ENCODE results near the gene AP4B1. TPM values are rescaled to one million over a fixed set of nuclear protein-coding genes. Genes with fewer than 3 reads are reported as not detected.

AP4B1 gene
- total and polyA plus RNA-seq, 2 donors (not counting 1 experiment from before 2014, with no cell fraction given) = 52.2 to 55.2 TPM

GRCh38 chr1:113895098-113895497 is 9.5 kb downstream of the AP4B1 start:
- Mint-ChIP-seq H3K9me3 (ENCODE audit: insufficient read depth) (no peaks in the 10 kb centered on the region), H3K27ac (no peak overlapping the region), H3K4me3 (no peak overlapping the region), H3K4me1 (peaks cover 4% of the 10 kb centered on the region), H3K27me3 (no peaks in the 10 kb centered on the region)
- POLR2A ChIA-PET = no interaction called here
- no peak overlapping the region for H3K9ac ChIP-seq (ENCODE audit: low read length)
- no peak overlapping the region for H3K4me2 ChIP-seq (replicated peaks; ENCODE audit: low read depth, low read length, poor library complexity, severe bottlenecking)
- H3K9me3 ChIP-seq (ENCODE audit: control extremely low read depth in 1 of 3, control insufficient read depth in 2 of 3, insufficient read depth in 1 of 3, low read length in 2 of 3) = no peaks in the 10 kb centered on the region
- peaks cover 1 to 47% of the 10 kb centered on the region in 2 experiments for H3K36me3 ChIP-seq (replicated peaks in 1 of 2; ENCODE audit: control extremely low read depth in 1 of 2, control insufficient read depth in 1 of 2, extremely low read depth in 1 of 2, insufficient read depth in 2 of 2, low read length in 1 of 2)
- H2AFZ ChIP-seq (ENCODE audit: insufficient read depth, low read depth, low read length, poor library complexity, severe bottlenecking) = no peak overlapping the region
- no peak for DNase-seq
- H3K4me3 ChIP-seq (ENCODE audit: control extremely low read depth in 1 of 5, extremely low read depth in 1 of 5, insufficient read depth in 1 of 5, low read depth in 2 of 5, low read length in 4 of 5) = no peak overlapping the region
- no peaks in the 10 kb centered on the region for H3K27me3 ChIP-seq (replicated peaks in 1 of 4; ENCODE audit: control extremely low read depth in 1 of 4, control insufficient read depth in 3 of 4, insufficient read depth in 4 of 4, low read length in 3 of 4)
- CTCF ChIA-PET = interaction anchor here (1.0 kb wide), 1 partner anchor 59 kb away, joined by 8 read pairs; no protein-coding TSS in a partner anchor
- intact Hi-C loops (cut with micrococcal nuclease) = no loop called here
- no peaks in the 10 kb centered on the region for H3K4me1 ChIP-seq (ENCODE audit: control insufficient read depth in 2 of 2, insufficient read depth in 2 of 2, low read length in 2 of 2)
- no peaks in the 10 kb centered on the region for H4K20me1 ChIP-seq (ENCODE audit: control insufficient read depth, insufficient read depth, low read length, poor library complexity, severe bottlenecking)
- TF ChIP-seq, protein P1, sequence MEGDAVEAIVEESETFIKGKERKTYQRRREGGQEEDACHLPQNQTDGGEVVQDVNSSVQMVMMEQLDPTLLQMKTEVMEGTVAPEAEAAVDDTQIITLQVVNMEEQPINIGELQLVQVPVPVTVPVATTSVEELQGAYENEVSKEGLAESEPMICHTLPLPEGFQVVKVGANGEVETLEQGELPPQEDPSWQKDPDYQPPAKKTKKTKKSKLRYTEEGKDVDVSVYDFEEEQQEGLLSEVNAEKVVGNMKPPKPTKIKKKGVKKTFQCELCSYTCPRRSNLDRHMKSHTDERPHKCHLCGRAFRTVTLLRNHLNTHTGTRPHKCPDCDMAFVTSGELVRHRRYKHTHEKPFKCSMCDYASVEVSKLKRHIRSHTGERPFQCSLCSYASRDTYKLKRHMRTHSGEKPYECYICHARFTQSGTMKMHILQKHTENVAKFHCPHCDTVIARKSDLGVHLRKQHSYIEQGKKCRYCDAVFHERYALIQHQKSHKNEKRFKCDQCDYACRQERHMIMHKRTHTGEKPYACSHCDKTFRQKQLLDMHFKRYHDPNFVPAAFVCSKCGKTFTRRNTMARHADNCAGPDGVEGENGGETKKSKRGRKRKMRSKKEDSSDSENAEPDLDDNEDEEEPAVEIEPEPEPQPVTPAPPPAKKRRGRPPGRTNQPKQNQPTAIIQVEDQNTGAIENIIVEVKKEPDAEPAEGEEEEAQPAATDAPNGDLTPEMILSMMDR (IDR thresholded peaks at IDR 0.05) = no peak
- TF ChIP-seq EZH2 (IDR thresholded peaks at IDR 0.05; ENCODE audit: borderline replicate concordance, insufficient read depth, low read depth, low read length, poor library complexity, severe bottlenecking) = no peak
- no peak for ATAC-seq (ENCODE audit: low read depth)
- peaks cover 3% of the 10 kb centered on the region for H3K79me2 ChIP-seq (ENCODE audit: control insufficient read depth, insufficient read depth, low read length)
- H3K27ac ChIP-seq (ENCODE audit: low read length in 2 of 2) = no peak overlapping the region
- WGBS (ENCODE audit: insufficient coverage) = 100% methylated on average over 6 of the region's 6 CpGs

DNA sequence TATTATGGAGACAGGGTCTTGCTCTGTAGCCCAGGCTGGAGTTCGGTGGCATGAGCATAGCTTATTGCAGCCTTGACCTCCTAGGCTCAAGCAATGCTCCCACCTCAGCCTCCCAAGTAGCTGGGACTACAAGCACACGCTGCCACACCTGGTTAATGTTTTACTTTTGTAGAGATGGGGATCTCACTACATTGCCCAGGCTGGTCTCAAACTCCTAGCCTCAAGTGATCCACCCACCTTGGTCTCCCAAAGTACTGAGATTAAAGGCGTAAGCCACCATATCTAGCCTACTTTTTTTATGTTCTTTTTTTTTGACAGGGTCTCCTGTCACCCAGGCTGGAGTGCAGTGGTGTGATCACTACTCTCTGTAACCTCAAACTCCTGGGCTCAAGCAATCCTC is 11.3 kb downstream of the AP4B1 start:
- Histone ChIP-seq H2AFZ (ENCODE audit: insufficient read depth, low read depth, low read length, poor library complexity, severe bottlenecking) (no peak overlapping the region), H3K4me2 (replicated peaks; ENCODE audit: low read depth, low read length, poor library complexity, severe bottlenecking) (no peak overlapping the region), H3K79me2 (ENCODE audit: control insufficient read depth, insufficient read depth, low read length) (no peaks in the 10 kb centered on the region), H4K20me1 (ENCODE audit: control insufficient read depth, insufficient read depth, low read length, poor library complexity, severe bottlenecking) (no peaks in the 10 kb centered on the region), H3K9ac (ENCODE audit: low read length) (no peak overlapping the region), H3K4me3 (ENCODE audit: control extremely low read depth in 1 of 5, extremely low read depth in 1 of 5, insufficient read depth in 1 of 5, low read depth in 2 of 5, low read length in 4 of 5) (no peak overlapping the region), H3K9me3 (ENCODE audit: control extremely low read depth in 1 of 3, control insufficient read depth in 2 of 3, insufficient read depth in 1 of 3, low read length in 2 of 3) (no peaks in the 10 kb centered on the region), H3K27me3 (replicated peaks in 1 of 4; ENCODE audit: control extremely low read depth in 1 of 4, control insufficient read depth in 3 of 4, insufficient read depth in 4 of 4, low read length in 3 of 4) (no peaks in the 10 kb centered on the region), H3K27ac (ENCODE audit: low read length in 2 of 2) (peak overlapping the region in 1 of 2 donors; percentile 38), H3K36me3 (replicated peaks in 1 of 2; ENCODE audit: control extremely low read depth in 1 of 2, control insufficient read depth in 1 of 2, extremely low read depth in 1 of 2, insufficient read depth in 2 of 2, low read length in 1 of 2) (peaks cover 0 to 34% of the 10 kb centered on the region in 2 experiments), H3K4me1 (ENCODE audit: control insufficient read depth in 2 of 2, insufficient read depth in 2 of 2, low read length in 2 of 2) (no peaks in the 10 kb centered on the region)
- peak overlapping the region; percentile 26 for H3K27ac Mint-ChIP-seq
- no peak for ATAC-seq (ENCODE audit: low read depth)
- CTCF ChIA-PET = interaction anchor here (0.7 to 2.0 kb wide), 4 partner anchors 11 to 59 kb away, joined by 3 to 7 read pairs (median 4); partner anchors contain the start of gene AP4B1
- intact Hi-C loops (cut with micrococcal nuclease) = no loop called here
- H3K27me3 Mint-ChIP-seq = no peaks in the 10 kb centered on the region
- H3K4me3 Mint-ChIP-seq = no peak overlapping the region
- WGBS (ENCODE audit: insufficient coverage) = 100% methylated on average over 1 of the region's 3 CpGs
- POLR2A ChIA-PET = interaction anchor here (0.7 kb wide), 1 partner anchor 26 kb away, joined by 17 read pairs; no protein-coding TSS in a partner anchor
- TF ChIP-seq, protein P1 (IDR thresholded peaks at IDR 0.05) = no peak
- TF ChIP-seq EZH2 (IDR thresholded peaks at IDR 0.05; ENCODE audit: borderline replicate concordance, insufficient read depth, low read depth, low read length, poor library complexity, severe bottlenecking) = no peak
- H3K4me1 Mint-ChIP-seq = peaks cover under 1% of the 10 kb centered on the region
- no peak for DNase-seq
- H3K9me3 Mint-ChIP-seq (ENCODE audit: insufficient read depth) = no peaks in the 10 kb centered on the region
